Measurements from ENCODE around the gene VAMP1.
"Not testable (repeated sequence)": the region's sequence is repeated elsewhere in the genome, so short reads cannot be mapped to it uniquely, and the experiment has no call there.

VAMP1 gene

DNA sequence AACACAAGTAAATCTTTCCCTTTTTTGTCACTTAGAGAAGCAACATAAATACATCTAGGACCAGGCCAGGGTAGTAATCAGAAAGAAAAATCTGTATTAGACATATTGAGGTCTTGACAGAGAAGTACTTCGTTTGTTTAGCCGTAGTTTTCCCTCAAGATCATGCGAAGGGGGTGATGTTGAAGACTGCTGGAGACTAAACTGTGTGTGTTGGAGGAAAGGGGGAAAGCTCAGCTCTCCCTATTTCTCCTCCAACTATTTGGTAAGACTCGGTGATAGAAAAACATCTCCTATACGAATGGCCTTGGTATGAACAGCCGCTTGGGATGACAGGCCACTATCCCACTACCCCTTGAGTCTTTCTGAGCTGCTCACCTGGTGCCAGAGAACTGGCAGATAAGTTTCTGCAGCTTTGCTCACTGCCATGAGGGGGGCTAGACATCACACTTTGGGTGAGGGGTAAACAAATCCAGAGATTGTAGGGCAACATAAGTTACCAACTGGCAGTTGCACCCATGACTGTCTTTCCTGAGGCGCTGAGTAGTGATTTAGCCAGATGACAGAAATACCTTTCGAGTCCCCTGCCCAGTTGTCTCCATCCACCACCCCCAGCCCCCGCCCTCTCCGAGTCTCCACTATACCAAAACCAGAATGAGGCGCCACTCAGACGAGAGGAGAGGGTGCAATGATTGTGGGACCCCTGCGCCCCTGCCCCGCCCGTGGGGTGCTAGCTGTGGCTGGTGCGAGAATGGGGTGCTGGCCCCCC lies 685 bp downstream of the VAMP1 start:
- no peak for DNase-seq (ENCODE audit: low spot score)

DNA sequence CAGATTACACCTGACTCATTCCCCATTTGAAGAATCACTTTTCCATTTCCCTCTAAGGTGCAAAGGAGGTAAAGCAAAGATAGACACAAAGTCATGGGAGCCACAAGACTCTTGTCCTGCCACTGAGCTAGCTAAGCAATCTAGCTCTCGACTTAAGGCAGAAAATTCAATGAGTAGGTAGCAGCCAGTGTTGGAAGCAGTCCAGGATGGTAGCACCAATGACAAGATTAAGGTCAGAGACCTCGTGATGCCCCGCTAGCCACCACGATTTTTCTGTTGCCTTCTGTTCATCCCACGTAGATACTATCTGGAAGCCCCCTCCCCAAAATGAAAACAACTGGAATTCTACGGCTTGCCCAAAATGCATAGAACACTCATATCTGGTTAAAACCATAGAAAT lies 1.4 kb downstream of the VAMP1 start:
- no peak for DNase-seq (ENCODE audit: low spot score)

DNA sequence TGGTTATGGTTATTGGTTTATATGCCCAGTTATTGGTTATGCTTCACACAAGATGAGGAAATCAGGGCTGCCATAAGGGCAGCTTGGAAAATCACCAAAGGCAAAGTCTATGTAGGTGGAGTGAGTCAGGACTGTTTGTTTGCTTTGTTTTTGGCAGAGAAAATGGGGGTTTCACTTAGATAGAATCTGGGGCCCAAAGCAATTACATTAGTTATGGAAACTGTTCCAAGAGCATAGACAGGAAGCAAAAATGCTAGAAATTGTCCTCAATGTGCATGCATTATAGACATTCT lies 2.2 kb downstream of the VAMP1 start:
- DNase-seq (ENCODE audit: low spot score): no peak

DNA sequence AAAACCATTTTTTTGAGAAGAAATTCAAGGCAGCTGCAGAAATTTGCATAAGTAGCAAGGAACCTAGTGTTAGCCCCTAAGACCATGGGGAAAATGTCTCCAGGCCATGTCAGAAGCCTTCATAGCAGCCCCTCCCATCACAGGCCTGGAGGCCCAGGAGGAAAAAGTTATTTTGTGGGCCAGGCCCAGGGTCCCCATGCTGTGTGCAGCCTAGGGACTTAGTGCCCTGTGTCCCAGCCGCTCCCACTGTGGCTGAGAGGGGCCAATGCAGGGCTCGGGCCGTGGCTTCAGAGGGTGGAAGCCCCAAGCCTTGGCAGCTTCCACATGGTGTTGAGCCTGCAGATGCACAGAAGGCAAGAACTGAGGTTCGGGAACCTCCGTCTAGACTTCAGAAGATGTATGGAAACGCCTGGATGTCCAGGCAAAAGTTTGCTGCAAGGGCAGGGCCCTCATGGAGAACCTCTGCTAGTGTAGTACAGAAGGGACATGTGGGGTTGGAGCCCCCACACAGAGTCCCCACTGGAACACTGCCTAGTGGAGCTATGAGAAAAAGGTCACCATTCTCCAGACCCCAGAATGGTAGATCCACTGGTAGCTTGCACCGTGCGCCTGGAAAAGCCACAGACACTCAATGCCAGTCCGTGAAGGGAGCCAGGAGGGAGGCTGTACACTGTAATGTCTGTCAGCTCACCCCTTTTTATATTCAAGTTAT lies 2.8 kb downstream of the VAMP1 start:
- not testable (repeated sequence) for DNase-seq (ENCODE audit: low spot score)

DNA sequence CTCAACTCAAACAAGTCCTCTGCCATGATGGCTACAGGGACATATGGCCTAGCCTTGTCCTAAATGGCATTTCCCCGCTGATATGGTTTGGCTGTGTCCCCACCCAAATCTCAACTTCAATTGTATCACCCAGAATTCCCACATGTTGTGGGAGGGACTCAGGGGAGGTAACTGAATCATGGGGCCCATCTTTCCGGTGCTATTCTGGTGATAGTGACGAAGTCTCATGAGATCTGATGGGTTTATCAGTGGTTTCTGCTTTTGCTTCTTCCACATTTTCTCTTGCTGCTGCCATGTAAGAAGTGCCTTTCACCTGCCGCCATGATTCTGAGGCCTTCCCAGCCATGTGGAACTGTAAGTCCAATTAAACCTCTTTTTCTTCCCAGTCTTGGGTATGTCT lies 3.7 kb downstream of the VAMP1 start:
- DNase-seq (ENCODE audit: low spot score): not testable (repeated sequence)

DNA sequence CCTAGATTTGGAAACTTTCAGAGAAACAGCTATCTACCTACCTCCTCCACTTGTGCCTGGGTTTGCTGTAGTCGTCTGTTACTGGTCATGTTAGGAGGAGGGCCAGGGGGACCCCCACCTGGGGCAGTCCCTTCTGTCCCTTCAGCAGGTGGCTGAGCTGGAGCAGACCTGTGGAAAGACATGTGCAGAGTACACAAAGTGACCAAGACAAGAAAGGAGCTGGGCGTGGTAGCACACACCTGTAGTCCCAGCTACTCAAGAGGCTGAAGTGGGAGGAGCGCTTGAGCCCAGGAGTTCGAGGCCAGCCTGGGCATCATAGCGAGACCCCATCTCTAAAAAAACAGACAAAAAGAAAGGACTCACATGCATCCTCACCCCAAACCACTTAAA lies 4.3 kb downstream of the VAMP1 start:
- no peak for DNase-seq (ENCODE audit: low spot score)

DNA sequence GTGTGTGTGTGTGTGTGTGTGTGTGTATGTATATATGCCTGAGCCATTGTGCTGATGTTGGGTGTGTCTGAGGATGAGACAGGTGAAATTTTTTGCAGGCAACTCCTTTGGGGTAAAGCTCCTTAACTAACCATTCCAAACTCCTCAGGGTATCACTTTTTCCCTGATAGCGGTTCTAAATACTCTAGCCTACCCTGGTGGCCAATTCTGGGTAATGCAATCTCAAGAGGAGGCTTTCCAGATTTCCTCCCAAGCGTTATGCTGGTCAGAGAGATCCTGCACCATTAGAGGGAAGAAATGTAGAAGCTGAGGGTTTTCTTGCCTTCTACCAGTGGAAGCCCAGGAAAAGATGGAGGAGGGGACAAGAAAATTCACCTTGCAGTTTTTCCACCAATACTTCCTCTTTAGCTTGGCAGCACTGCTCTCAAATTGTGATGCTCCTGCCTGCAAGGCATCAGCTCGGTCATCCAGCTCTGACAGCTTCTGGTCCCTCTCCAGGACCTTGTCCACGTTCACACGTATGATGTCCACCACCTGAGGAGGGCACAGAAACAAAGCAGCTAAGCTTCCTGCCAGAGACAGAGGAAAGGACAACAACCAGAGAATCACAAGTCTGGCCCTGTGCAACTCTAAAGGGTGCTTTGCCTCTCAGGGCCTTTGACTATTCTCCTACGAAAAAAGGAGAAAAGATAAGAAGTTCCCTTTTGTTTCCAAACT lies 4.9 kb downstream of the VAMP1 start:
- no peak for DNase-seq (ENCODE audit: low spot score)

DNA sequence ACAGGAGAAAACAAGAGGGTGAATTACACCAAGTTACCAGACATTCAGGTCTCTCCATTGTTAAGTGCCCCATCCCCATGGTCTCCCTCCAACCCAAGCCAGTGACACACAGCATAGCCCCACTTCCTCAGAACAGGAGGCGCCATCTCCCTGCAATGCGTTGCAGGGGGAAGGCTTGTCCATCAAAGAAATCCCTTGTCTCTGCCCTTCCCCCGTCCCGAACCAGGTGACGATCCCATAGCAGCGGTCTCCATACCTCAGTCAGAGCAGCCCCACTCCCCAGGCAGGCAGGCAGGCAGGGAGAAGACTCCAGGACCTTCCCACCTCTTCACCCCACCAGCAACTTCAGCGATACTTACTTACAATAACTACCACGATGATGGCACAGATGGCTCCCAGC lies 5.9 kb downstream of the VAMP1 start:
- DNase-seq (ENCODE audit: low spot score): no peak

DNA sequence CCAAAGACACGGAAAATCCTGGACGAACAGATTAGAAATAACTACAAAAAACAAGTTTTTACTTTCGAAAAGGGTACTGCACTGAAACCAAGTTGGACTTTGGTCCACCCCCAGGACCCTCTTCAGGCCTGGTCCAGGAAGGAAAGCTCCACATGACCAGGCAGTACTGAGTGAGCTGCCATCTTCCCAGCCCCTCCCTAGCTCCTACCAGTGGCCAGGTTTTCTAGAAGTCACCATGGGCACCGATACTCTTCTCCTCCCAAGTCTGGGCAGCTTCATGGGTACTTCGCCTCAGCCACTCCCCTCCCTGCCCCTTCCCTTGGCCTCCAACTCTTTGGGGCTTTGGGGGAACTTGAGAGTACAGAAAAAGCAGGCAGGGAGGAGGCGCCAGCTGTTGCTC lies 6.6 kb downstream of the VAMP1 start:
- no peak for DNase-seq (ENCODE audit: low spot score)

DNA sequence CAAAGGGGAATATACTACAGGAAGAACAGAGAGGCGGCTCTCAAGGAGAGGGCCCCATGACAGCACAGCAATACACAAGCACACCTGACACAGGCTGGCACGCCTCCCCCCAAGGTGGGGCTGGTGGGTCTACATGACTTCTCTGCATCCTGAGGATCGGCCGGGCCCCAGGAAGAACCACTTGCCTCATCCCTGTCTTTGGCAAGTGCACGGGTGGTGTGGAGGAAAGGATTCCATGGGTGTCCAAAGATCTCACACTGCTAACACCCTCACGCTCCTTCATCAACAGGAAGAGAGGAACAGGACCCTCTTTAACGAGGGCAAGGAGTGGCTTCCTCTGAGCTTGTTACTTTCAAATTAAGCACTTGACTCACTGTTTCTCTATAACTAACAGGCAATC lies 7.3 kb downstream of the VAMP1 start:
- DNase-seq (ENCODE audit: low spot score): no peak

DNA sequence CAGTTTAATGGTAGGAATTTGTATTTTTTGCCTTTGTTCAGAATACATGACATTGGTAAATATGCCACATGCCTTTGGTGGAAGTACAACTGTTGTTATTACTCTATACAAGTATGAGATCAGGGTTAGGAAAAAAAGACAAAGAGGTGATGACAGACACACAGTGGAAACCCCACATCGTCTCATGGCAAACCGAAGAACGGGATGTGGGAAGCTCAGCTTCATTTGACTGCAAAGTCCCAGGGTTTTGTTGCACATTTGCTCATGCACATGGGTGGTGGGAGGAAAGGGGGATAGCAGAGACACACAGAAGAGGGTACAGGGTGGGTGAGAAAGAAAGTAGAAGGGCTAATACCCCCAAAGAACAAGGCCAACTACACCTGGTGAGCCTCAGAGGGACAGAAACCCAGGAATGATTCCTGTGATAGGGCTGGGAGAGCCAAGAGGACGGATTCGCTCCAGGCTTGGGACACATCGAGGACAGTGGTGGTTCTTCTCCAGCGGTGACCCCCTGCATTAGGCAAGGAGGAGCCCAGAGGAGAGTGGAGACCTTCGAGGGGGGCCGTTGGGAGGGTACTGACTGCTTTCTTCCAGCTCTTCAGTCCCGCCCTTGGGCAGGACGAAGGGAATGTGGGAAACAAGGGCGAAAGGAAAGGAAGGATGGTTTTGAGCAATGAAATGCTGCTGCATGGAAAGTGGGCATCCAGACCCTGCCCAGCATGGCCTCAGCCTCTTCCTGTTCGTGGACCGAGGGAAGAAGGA lies 8.1 kb downstream of the VAMP1 start:
- DNase-seq (ENCODE audit: low spot score): no peak

DNA sequence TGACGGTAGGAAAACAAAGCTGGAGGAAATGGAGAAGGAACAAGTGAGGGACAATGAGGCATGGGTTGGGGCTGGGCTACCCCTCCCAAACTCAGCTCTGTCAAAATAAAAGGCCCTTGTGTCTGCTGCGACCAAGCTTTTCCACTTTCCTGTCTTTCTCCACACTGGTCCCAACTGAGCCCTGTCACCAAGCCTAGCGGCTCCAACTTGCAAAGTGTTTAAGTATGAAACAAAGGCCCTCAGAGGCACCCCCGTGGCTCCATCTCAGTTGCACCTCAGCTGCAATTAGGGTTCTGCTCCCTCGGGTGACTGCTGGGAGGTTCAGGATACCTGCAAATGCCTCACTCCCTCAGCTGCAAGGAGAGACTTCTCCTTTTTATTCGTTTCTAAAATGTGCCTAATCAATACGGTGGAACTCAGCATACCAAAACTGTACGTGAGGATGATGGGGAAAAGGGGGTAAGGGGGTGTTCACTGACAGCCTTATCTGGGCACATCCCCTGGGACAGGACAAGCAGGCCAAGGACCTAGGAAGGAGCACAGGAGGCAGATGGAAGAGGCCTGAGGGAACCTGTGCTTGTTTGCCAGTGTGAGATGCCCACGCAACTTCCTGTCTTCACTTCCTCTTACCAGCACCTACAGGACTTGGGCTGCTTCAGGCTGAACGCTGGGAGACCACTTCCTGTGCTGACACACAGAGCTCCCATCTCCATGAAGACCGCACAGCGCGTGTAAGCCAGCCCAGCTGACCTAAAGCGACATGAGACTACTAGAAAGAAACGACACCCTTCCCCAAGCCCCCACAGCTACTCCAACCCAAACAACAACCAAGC lies 8.9 kb downstream of the VAMP1 start:
- DNase-seq (ENCODE audit: low spot score): no peak

DNA sequence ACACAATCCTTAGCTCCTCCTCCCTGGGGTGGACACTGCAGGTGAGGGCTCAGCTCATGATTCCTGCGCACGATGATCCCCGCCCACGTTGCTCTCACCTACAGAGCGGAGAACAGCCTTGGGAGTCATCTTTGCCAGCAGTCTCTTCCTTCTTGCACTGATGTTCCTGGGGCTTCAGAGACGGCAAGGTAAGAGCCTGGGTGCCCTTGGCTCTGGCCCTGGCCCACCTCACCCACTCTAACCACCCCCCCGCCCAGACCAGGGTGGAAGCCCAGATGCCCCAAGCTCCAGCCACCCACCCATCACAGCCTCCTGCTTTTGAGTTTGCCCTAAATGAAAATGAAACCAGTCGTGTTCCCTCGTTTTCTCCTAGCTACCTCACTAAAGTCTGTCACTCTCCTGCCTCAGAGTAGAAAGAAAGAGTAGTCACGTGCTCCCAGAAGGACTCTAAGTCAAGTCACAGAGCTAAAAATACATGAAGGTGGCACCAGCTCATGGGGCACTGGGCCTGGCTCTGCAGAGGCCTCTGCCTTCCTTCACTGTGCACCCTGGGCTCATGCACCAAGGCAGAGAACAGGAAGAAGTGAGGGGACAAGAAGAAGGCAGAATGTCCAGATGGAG lies 9.6 kb downstream of the VAMP1 start:
- no peak for DNase-seq (ENCODE audit: low spot score)

DNA sequence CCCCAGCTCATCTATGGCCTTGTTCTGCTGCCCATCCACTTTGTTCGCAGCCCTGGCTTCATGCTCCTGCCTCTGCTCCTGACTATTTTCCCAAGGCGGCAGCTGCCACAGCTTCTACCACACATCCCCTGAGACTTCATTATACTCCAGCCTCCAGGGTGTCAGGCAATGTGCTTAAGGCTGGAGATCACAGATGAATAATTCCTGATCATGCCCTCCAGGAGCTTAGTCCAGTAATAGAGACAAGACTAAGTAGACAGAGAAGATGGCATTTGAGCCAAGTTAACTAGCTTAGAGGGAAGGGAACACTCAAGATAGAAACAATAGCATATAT lies 11.5 kb downstream of the VAMP1 start:
- no peak for DNase-seq (ENCODE audit: low spot score)

DNA sequence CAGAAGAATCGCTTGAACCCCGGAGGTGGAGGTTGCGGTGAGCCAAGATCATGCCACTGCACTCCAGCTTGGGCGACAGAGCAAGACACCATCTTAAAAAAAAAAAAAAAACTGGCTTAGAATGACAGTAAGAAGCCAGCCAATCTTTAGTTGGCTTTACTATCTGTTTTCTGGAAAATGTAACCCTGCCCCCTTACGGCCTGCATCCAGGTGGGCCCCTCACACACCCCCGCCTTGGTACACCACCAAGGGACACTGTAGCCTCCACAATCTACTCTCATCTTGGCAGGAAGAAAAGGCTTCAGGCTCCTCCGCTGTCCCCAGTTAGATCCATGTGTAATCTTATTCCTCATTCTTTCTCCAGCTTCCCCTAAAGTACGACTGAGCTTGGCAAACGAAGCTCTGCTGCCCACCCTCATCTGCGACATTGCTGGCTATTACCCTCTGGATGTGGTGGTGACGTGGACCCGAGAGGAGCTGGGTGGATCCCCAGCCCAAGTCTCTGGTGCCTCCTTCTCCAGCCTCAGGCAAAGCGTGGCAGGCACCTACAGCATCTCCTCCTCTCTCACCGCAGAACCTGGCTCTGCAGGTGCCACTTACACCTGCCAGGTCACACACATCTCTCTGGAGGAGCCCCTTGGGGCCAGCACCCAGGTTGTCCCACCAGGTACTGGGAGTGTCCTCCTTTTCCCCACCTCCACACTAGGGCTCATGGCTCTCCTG lies 12.0 kb downstream of the VAMP1 start:
- no peak for DNase-seq (ENCODE audit: low spot score)

DNA sequence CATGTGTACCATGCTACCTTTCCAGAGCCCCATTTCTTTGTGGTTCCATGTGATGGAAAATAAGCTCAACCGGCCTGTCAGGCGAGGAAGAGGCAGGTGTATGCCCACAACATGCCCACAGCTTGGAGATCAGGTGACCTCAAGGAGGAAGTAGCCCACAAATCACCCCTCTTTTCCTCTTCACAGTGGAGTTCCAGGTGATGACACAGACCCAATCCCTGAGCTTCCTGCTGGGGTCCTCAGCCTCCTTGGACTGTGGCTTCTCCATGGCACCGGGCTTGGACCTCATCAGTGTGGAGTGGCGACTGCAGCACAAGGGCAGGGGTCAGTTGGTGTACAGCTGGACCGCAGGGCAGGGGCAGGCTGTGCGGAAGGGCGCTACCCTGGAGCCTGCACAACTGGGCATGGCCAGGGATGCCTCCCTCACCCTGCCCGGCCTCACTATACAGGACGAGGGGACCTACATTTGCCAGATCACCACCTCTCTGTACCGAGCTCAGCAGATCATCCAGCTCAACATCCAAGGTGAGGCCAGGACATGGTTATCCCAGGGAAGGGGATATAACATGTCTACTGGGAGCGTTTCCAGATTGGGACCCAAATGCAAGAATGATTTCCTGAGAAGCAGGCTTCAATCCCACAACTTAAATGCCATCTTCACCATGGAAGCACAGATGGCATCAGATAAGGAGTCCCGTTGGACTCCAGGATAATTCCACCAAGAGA lies 13.1 kb downstream of the VAMP1 start:
- no peak for DNase-seq (ENCODE audit: low spot score)

DNA sequence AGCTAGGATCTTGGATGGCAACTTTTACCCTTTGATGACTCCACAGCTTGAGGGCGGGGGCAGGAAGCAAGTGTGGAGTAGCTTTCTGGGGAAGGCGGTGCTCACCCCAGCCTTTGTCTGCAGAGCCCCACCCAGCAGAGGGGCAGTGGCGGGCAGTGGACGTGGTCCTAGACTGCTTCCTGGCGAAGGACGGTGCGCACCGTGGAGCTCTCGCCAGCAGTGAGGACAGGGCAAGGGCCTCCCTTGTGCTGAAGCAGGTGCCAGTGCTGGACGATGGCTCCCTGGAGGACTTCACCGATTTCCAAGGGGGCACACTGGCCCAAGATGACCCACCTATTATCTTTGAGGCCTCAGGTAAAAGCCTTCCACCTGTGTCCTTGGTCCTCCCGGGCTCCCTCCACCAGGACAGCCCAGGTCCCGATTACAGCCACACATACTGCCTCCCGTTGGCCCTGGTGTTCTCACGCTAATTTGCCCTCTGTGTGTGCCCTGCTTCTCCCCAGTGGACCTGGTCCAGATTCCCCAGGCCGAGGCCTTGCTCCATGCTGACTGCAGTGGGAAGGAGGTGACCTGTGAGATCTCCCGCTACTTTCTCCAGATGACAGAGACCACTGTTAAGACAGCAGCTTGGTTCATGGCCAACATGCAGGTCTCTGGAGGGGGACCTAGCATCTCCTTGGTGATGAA lies 17.4 kb downstream of the VAMP1 start:
- no peak for DNase-seq (ENCODE audit: low spot score)

DNA sequence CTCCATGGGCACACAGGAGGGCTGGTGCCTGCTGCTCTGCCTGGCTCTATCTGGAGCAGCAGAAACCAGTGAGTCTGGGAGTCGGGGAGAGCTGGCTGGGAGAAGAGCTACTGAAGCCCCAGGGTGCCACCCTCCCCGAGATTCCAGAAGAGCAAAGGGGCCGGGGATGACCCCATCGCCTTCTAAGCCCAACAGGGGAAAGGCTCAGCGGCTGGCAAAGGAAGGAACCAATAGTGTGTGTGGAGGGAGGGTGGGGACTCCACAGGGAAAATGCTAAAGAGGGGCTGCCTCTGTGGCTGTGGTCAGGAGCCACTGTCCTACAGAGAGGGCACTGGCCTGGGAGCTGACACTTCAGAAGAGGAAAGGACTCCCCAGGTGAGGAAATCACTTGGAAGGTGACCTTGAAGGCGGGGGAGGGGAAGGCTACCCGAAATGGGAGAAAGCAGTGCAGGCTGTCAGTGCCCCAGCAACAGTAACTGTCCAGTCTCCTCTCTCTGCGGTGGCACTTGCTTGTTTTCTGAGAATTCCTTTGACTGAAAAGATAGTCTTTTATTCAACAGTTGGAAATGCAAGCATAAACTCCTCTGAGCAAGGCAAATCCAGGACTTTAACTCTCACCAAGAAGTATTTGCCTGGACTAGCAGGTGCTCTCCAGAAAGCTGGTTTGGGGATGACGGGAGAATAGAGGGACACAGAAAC lies 18.1 kb downstream of the VAMP1 start:
- no peak for DNase-seq (ENCODE audit: low spot score)
